DMS 273 (cell line): ENCODE results near the gene ORMDL3.
"Not testable (repeated sequence)": the region's sequence is repeated elsewhere in the genome, so short reads cannot be mapped to it uniquely, and the experiment has no call there.

Experiments used
- DNase-seq: peaks from one replicate; lab custom pipeline; 2025; ENCODE audit not compliant: unreplicated experiment; lab: John Stamatoyannopoulos, UW

Gene ORMDL3

DNA sequence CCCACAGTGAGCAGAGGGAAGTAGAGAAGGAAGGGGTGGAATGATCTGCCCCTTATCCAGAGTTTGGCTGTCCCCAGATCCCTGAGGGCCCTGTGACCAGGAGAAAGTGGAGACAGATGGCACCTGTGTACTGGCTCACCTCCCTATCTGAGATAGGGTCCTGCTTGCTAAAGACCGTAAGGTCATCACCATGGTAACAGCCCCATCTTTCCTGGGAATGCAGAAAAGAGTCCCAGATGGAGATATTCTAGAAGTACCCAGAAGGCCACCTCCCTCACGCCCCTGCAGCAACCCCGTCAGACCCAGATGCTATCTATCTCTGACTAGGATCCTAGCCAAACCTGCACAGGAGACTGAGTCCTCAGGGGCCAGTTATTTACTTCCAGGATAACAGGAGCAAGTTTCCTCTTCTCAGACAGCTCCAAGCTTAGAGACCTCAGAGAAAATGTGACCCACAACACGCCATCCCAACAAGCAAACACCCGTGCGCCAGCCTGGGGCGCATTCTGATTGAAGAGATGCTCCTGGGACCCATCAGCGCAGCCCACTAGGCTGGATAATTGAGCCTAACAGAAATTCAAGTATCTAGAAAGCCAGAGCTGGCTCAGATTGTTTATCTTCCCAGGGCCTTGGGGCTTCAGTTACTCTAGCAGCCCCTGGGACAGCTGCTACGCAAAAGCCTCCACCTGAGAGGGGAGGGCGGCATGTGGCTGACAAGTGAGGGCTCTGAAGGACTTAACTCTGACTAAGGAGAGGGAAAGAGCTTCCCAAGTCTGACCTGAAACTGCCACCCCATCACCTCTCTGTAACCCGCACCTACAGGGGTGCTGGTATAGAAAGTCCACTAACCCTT lies 1.9 kb downstream of the ORMDL3 start:
- peak; percentile 82 for DNase-seq

DNA sequence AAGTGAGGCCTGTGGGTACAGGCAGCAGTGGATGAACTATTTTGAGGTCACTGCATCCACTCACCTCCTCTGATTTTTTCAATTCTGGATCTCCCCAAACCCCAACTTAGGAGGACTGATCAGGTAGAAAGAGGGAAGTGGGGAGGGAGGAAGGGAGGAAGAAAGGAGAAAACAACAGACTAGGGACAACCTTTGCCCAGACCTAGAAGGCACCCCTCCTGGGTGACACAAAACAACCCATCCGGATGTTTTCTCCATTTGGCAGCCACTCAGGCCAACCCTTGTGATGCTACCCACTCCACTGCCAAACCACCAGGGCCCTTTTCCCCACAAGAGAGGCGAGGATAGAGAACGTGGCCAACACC lies 2.7 kb downstream of the ORMDL3 start:
- DNase-seq = no peak

DNA sequence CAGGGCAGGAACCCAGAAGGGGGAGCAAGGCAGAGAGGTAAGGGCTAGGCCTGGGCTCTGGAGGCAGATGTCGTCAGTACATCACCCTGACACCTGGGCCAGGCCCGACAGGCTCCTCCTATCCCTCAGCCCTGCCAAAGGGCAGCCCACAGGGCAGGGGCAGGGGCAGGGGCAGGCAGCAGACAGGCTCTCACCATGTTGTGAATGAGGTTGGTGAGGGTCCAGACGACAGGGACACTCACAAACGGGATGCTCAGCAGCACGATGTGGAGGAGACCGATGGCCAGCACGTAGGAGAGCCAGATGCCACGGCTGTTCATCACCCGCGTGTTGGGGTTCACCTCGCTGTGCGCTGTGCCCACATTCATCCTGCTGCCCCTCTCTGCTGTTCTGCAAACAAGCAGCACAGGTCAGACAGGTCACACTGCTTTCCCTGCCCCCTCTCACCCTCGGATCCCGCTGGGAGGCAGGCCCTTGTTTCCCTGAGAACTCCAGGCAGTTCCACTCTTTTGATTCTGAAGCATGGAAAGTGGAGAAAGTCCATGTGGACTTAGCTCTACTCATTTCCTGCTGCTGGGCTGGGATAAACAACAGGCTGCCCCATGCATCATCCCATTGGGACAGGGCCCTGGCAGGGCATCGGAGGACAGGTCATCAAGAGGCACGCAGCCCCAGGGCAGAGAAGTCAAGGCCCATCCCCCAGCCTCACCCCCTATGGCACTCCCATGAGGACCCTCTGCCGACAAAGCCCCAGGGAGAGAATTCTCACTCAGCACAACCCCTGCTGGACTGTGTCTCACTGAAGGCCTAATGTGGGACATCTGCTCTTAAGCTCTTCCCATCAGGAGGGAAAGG lies 3.3 kb downstream of the ORMDL3 start:
- DNase-seq = no peak

DNA sequence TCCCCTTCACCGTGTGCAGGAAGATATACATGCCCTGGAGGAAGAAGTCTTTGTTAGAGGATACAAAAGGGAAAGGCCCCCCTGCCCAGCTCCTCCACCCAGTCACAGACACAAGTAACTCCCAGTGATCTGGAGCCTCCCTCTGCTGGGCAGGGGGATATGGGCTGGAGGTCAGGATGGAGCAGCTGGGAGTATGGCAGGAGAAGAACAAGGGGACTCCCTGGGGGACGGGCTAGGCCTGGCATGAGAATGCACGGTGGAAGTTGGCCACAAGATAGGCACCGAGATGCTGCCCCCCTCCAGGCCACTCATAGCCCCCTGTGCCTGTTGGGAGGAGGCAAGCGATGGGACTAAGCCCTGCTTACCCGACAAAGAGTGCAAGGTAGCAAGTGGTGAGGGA lies 4.2 kb downstream of the ORMDL3 start:
- DNase-seq = no peak

DNA sequence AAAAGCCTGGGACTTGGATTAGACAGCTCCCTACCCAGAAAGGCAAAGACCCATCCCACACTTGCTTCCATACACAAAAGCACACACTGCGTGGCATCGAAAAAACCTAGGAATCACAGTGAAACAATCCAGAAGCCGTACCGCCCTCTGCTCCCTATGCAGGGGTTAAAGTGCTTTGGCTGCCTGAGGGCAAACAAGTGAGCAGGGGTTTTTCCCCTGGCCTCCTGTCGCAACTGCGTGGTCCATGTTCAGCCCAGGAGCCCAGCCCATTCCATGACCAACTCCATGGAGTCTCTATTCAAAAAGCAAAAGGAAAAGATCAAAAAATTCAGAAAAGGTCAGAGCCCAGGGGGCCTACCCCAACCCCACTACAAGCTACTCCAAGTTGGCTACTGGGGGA lies 5.4 kb downstream of the ORMDL3 start:
- DNase-seq = no peak

DNA sequence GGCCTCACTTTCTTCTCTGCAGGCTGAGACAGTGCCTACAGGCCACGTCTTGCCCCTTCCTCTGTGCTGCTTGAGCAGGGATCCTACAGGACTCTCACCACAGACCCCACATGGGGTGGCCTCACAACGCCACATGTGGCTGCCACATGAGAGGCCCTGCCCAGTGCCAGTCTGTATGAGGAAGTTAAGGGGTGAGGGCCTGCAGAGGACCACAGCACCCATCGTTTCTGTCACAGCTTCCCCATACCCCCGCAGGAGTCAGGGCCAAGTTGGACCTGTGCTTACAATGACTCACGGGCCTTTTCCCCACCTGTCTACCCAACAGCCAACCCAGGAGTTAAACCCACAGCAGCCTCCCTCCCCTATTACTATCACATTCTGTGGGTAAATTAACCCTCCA lies 6.1 kb downstream of the ORMDL3 start:
- no peak for DNase-seq

DNA sequence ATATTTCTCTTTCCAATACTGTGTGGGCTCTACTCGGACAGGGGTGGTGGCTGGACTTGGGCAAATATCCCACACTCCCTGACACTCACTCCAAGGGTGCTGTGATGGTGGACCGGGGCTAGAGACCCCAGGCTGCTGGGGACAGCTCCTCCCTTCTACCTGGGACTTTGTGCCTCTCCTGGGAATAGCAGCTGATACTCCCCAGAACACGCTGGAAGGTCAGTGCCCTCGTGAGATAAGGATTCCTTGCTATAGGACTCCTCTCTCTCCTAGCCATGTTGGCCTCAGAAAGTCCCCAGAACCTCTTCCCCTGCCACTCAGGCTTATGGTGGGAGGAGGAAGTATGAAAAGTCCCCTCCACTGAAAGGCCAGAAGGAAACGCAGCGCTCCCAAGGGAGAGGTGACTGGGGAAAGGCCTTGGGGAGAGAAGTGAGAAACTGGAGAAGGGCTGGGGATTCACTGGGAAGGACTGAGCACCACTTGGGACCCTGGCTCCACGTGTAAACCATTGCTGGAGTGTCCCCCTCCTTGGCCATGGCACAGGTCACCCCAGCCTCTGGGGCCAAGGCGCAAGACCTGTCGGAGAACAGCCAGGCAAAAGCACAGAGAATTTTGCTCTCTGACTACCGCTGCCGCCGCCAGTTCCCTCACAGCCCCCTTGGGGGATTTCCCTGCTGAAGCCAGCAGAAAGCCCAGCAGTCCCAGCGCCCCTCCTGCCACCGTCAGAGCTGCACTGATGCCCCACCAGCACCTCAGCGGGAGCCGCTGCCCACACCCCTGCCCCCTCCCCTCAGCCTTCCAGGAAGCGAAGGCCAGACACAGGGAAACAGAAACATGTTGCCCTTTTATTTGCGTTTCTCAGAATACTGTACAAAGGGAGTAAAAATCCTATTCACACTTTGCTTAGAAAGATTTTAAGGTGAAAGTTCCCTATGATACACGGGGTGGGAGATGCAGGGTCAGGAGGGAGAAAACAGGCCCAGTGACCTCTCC lies 6.9 kb downstream of the ORMDL3 start:
- no peak for DNase-seq

DNA sequence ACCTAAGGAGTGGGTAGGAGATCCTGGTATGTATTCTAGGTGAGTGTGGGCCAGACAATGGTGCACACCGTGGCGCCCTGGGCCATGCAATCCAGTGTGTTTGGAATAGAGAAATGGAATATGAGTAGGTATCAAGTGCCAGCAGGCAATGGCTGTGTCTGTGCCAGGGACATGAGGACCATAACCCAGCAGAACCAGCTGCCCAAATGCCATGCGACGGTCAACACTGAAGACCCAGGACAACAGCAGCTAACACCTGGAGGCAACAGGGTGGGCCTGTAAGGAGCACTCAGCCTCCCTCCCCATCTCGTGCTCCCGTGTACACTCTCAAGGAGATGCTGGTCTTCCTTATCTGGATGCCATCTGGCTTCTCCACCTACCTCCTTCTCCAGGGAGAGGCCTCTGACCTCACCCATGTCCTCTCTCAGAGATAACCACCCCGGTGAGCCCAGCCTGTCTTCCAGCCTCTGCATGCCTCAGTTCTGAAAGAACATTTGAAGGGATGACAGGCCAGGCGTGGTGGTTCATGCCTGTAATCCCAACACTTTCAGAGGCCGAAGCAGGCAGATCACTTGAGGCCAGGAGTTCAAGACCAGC lies 8.2 kb downstream of the ORMDL3 start:
- no peak for DNase-seq

DNA sequence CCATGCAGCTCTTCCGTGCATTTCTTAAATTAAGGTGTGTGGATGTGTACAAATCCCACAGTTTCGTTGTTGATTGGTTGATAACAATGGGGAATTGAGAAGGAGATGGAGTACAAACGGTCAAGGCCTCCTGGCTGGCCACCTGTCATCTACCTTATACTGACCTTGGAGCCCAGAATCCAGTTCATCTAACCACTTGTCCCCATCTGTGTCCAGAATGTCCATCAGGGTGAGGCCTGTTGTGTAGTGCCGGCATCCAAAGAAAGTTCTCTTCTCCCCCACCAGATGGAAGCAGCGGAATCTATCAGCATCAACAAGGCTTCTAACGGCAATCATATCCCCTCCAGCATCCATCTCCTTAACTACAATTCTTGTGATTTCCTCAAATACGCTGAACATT lies 10.5 kb downstream of the ORMDL3 start:
- DNase-seq = peak; percentile 29

DNA sequence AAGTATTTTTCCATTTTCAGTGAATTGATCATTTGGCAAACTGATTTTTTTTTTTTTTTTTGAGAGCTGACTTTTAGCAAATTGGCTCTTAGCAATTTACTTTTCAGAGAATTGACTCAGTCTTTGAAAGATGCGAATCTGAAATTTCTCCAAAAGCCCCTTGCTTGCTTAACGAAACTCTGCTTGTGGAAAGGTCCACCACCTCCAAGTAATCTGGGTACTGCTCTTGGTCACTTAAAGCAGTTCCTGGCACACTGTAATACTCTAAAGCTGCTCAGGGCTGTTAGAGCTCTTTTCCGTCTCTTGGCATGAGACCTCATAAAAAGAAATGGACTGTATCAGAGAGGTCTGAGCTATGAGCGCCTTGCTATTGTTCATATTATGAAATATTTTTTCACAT lies 11.8 kb downstream of the ORMDL3 start:
- DNase-seq = no peak

DNA sequence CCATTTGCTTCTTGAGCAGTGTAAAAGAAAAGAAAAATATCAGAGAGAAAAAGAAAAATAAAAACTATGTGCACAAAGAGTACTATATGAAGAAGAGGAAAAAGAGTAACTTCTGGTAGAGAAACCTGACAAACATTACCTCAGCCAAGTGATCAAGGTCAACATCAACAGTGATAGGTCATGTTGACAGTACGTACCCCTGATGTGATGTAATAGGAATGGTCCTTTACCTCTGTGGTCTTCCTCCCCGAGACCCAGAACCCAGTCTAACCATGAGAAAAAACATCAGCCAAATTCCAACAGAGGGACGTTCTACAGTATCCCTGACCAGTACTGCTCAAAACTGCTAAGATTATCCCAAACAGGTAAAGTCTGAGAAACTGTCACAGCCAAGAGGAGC lies 13.4 kb downstream of the ORMDL3 start:
- no peak for DNase-seq

DNA sequence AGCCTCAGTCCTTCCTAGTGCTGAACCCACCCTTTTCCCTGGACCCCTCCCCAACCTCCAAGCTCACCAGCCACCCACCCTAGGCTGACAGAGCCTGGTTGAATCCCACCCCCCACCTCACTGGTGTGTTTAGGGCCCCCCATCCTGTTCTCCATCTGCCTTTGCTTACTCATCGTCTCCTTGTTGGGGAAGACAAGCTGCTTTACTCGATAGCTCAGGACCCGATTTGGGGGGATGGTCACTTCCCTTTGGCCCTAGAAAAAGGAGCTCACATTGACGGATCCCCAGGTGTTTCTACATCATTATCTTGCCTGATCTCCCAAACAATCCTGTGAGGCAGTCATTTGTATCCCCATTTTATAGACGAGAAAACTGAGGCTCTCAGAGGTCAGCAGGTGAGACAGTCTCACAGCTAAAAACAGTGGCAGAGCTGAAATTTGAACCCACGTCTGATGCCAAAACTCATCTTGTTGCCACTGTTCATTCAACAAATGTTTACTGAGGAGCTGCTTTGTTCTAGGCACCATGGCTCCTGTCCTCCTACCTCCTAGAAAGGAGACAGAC lies 18.5 kb downstream of the ORMDL3 start:
- no peak for DNase-seq

DNA sequence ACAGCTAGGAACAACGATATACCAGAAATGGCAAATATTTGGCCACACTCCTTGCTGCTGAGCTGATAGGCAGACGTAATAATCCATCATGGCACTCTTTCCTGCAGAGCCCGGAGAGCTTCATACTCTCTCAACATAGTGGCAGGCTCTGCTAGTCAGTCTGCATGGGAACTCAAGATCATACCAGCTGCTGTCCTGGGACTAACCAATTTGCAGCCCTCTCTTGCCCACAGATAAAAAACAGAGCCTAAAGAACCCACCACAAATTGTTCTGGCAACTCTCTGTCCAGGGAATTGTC lies 22.5 kb downstream of the ORMDL3 start:
- DNase-seq = no peak

DNA sequence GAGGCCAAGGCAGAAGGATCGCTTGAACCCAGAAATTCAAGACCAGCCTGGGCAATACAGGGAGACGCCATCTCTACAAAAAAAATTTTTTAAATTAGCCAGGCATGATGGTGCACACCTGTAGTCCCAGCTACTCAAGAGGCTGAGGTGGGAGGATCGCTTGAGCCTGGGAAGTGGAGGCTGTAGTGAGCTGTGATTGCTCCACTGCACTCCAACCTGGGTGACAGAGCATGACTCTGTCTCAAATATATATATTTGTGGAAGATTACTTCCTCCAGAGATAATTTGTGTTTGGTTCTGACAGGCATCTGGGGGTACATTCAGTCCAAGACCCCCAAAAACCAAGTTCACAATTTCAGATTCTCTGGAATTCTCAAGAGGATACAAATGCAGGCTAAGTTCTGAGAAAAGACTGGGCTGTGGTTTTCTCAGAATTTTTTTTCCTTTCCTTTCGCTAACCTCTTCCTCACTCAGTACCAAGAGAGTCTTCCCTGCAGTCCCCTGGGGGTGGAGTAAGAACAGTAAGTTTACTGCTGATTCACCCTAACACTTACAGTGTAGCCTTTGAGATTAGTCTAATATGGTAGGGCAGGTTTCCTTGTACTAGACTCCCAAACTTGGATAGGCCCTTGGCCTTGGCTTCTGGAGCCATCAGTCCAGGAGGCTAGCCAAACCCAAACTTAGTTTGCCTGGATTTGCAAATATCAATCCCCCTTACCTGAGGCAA lies 24.1 kb downstream of the ORMDL3 start:
- no peak for DNase-seq

DNA sequence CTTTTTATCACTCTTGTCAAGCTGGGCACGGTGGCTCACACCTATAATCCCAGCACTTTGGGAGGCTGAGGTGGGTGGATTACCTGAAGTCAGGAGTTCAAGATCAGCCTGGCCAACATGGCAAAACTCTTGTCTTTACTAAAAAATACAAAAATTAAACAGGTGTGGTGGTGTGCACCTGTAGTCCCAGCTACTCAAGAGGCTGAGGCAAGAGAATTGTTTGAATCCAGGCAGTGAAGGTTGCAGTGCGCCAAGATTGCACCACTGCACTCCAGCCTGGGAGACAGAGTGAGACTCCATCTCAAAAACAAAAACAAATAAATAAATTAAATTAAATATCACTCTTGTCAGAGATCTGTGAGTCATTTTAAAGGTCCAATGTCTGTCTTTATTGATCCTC lies 25.4 kb downstream of the ORMDL3 start:
- not testable (repeated sequence) for DNase-seq

DNA sequence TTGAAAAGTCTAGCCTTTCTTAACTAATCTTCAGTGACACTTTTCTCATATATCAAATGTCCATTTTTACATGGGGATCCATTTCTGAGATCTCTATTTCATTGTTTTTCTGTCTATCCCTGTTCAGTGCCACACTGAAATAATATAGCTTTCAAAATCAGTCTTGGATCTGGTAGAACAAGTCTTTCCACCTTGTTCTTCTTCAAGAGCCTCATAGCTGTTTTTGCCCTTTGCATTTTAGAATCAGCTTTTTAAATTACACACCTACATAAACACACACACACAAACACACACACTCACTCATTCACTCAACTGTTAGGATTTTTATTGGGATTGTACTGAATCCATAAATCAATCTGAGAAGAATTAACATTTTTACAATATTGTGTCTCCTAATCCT lies 28.2 kb downstream of the ORMDL3 start:
- no peak for DNase-seq

DNA sequence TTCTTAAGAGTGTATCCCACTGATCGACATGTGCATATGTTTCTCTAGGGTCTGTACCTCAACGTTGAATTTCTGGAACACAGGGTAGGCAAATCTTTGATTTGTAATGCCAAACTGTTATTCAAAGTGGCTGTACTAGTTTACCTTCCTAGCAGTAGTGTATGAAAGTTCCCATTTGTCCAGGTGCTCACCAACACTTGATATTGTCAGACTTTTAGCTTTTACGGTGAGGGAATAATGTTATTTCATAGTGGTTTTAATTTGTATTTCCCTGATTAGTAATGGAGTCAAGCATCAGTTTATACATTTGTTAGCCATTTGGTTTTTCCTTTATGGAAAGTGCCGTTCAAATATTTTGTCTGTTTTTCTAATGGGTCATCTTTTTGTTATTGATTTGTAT lies 29.3 kb downstream of the ORMDL3 start:
- DNase-seq = no peak

DNA sequence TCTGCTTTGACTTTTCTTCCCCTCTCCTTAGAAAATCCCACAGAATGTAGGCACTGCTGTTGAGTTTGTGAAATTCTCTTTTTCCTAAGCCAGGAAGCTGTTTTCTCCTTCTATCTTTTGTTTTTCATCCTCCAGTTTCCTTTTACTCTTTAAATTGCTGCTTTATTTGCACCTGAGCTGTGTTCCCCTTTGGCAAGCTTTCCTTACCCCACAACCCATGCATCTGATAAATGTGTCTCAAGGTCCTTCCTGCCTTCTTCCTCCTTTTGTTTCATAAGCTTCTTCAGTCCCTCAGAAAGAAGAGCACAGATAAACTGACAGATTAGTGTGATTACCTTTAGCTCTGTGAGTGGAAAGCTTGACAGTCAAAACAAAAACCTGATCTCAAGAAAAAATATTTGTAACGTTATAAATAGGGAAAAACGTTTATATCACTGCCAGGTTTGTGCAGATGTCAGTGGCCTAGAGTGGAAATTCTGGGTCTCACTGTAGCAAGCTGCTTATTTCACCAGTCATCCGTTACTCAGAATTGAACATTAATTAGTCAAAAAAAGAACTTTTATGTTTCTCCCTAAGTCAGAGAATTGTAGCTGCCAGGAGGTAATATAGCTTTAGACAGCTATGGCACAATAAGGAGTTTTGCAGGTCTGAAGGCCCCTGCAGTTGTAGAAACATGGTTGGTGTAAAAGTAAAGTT lies 32.6 kb downstream of the ORMDL3 start:
- no peak for DNase-seq

DNA sequence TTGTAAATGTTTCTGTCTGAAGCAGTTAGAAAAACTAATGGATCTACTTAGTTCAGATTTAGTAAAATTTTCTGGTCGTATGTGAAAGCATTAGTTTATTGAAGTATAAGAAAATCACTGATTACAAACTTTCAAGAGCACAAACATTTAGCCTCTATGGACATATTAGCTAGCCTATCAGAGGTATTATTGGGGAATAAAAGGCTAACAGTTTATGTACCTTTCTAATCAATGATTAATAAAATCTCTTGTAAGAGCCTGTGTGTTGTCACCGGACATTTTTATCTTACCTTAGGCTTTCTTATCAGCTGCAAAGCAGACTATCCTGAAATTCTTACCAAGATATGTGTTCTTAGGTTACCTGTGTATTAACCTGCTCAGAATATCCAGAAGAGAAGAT lies 38.2 kb downstream of the ORMDL3 start:
- DNase-seq = no peak
